Spleen (tissue), 7 donors: ENCODE measurements around the gene PLXNB1.

Source experiments
- POLR2A ChIP-seq, 3 donors: fragments of 450-650 bp; IDR thresholded peaks; one replicate each; pipeline ENCODE4 v1.5.1; 2017; ENCODE audit warnings: antibody characterized with exemption in 3 of 3, mild to moderate bottlenecking in 1 of 3
- TF ChIP-seq, protein P1 (sequence below), 11 experiments: fragments of 200-600 bp in 7 of 11; fragments of 450-650 bp in 4 of 11; sonication (generic) in 4 of 11; IDR thresholded peaks in 8 of 11; conservative IDR thresholded peaks in 3 of 11; 1 replicate in 7 of 11; 2 replicates in 4 of 11; pipeline versions ENCODE4 v1.4.0 to v1.8.0; 2016 to 2021; ENCODE audit warnings: antibody characterized with exemption in 11 of 11, inconsistent platforms in 4 of 11, mild to moderate bottlenecking in 1 of 11
- donor health status: DM: no; HTN: no; CAD: no; lungs with moderate emphysema.
- donor health status: DM: no; HTN: no; CAD: no.
- donor health status: DM: no; HTN: no; CAD: no.

DNA sequence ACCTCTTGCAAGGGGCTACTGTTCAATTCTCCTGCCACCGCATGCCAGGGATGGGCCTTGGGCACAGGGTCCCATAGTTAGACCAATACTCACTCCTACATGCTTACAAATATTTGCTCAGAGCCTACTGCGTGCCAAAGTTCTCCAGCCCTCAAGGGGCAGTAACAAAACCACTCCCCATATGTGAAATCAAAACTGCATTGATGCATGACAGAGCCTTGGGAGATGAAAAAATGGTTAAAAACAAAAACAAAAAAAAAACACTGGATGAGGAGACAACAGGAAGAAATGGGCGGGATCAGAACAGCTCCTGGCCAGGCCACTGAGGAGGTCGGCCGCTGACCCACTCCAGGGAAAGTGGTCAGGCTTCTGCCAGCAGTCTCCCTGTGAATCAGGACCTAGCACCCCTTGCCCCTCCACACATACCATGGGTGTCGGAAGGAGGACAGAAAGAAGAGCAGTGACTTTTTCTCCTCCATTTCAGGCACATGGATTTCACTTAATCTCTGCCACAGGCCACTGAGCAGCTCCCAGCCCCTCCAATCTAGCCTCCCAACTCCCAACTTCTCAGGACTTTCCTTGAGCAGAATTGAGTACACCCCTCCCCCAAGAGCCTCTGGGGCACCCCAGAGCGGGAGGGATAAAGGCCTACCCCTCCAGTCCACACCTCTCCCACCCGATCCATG lies 2.8 kb downstream of the PLXNB1 start:
- TF ChIP-seq, protein P1, sequence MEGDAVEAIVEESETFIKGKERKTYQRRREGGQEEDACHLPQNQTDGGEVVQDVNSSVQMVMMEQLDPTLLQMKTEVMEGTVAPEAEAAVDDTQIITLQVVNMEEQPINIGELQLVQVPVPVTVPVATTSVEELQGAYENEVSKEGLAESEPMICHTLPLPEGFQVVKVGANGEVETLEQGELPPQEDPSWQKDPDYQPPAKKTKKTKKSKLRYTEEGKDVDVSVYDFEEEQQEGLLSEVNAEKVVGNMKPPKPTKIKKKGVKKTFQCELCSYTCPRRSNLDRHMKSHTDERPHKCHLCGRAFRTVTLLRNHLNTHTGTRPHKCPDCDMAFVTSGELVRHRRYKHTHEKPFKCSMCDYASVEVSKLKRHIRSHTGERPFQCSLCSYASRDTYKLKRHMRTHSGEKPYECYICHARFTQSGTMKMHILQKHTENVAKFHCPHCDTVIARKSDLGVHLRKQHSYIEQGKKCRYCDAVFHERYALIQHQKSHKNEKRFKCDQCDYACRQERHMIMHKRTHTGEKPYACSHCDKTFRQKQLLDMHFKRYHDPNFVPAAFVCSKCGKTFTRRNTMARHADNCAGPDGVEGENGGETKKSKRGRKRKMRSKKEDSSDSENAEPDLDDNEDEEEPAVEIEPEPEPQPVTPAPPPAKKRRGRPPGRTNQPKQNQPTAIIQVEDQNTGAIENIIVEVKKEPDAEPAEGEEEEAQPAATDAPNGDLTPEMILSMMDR (IDR thresholded peaks at IDR 0.05 in 8 of 11, conservative IDR thresholded peaks at IDR 0.05 in 3 of 11): no peak
- no peak for TF ChIP-seq POLR2A (IDR thresholded peaks at IDR 0.05)
